Transverse colon (tissue), 4 donors: Measurements from ENCODE around the gene CHURC1. TPM values are rescaled to one million over a fixed set of nuclear protein-coding genes. Genes with fewer than 3 reads are reported as not detected.

Source experiments
- DNase-seq: peaks from one replicate; pipeline ENCODE4 v3.0.0-alpha.2; 2019
- H3K27ac ChIP-seq, 4 donors: fragments of 200-600 bp; sonication (generic); 2 replicates each; pipeline ENCODE4 v1.5.1; 2016 to 2018; ENCODE audit warnings: inconsistent platforms in 4 of 4
- H3K27me3 ChIP-seq: fragments of 200-600 bp; sonication (generic); 2 replicates; pipeline ENCODE4 v1.5.1; 2017; ENCODE audit warnings: inconsistent platforms
- H3K36me3 ChIP-seq, 4 donors: fragments of 200-600 bp; sonication (generic); 2 replicates each; pipeline ENCODE4 v1.5.1; 2017 to 2019; ENCODE audit warnings: inconsistent platforms in 4 of 4
- H3K4me1 ChIP-seq, 4 donors: fragments of 200-600 bp; sonication (generic); 2 replicates each; pipeline ENCODE4 v1.5.1; 2017 to 2020; ENCODE audit warnings: inconsistent platforms in 4 of 4
- H3K4me3 ChIP-seq, 4 donors: fragments of 200-600 bp; sonication (generic); 1 replicate in 1 of 4; 2 replicates in 3 of 4; pipeline versions ENCODE4 v1.5.1 to v1.6.1; 2017 to 2019; ENCODE audit warnings: inconsistent platforms in 4 of 4
- H3K9me3 ChIP-seq, 2 donors: fragments of 200-600 bp; sonication (generic); 2 replicates each; pipeline ENCODE4 v1.5.1; 2017 to 2019; ENCODE audit warnings: inconsistent platforms in 2 of 2
- CTCF ChIP-seq, 5 experiments: fragments of 200-600 bp in 3 of 5; fragments of 450-650 bp in 2 of 5; sonication (generic) in 3 of 5; IDR thresholded peaks; 1 replicate in 2 of 5; 2 replicates in 3 of 5; pipeline ENCODE4 v1.5.1; 2016 to 2017; ENCODE audit warnings: antibody characterized with exemption in 5 of 5, inconsistent platforms in 3 of 5, mild to moderate bottlenecking in 2 of 5, moderate library complexity in 1 of 5
- EP300 ChIP-seq: sonication (generic); formaldehyde crosslinking; IDR thresholded peaks from one replicate; pipeline ENCODE4 v1.6.1; 2017; ENCODE audit warnings: antibody characterized with exemption, low read depth
- POLR2A ChIP-seq: fragments of 450-650 bp; IDR thresholded peaks from one replicate; pipeline ENCODE4 v1.6.1; 2016; ENCODE audit warnings: antibody characterized with exemption, mild to moderate bottlenecking, moderate library complexity
- POLR2AphosphoS5 ChIP-seq, 3 donors: sonication (generic); formaldehyde crosslinking; IDR thresholded peaks; one replicate each; pipeline ENCODE4 v1.6.1; 2016; ENCODE audit warnings: antibody characterized with exemption in 3 of 3
- WGBS, 2 donors: methylation state at CpG; one replicate each; pipeline ENCODE4 v1.1.5; 2018; ENCODE audit warnings: low coverage in 1 of 2; 5-methylcytosine and 5-hydroxymethylcytosine counted together
- in situ Hi-C, 4 donors: fragments of 200-750 bp; cut with MboI; loops; one replicate each; pipeline versions ENCODE4 v1.15.0 to v1.15.1; 2017; ENCODE audit warnings: low sequenced_read_pairs in 3 of 4, low pct_ligation_motif_present in 1 of 4, low pct_unique_long_range_greater_than_20kb in 1 of 4
- intact Hi-C: fragments of 100-400 bp; cut with DNase I; formaldehyde crosslinking; loops from one replicate; pipeline ENCODE4 v1.15.1; 2023; ENCODE audit warnings: low total_unique reads
- total RNA-seq, 4 donors: library from RNA; depleted of rRNA; stranded (reverse); fragments of >200 nt; gene quantifications; one replicate each; pipeline ENCODE4 v1.1.0, GENCODE V29; 2016

CHURC1 gene
- total RNA-seq, 4 donors from 2014 or later = 26.5 to 104 (median 78.6) TPM

DNA sequence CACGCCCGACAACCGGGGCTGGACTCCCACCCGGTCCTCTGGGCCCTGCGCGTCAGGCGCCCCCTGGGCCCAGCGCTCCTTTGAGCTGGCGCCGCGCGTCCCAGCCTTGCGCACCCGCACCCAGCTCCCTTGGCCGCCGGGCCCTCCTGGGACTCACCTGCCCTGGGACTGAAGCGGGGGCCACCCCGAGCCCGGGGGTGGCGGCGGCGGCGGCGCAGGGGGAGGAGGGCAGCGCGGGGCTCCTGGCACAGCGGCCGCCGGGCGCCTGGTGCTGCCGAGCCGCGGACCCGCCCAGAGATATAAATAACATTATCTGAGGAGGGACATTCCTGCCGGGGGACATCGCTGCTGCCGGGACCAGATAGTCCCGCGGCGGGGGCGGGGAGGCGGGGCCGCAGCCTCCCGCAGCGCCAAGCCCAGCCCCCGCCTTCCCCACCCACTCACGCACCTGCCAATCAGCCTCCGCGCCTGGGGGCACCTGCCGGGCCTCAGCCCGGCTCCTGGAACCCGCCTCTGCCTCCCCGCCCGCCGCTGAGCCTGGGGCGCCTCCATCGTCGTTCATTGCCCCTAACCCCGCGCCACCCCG lies 34.5 kb upstream of the CHURC1 start, which contains the start of gene SPTB:
SPTB (minus strand) TSS at position 273 of the 586 bp plus-strand sequence. CDS start 56,813 bp downstream, outside the sequence.
- H3K9me3 ChIP-seq = no peaks in the 10 kb centered on the region
- in situ Hi-C loops (loop anchor here in 1 of 4 donors (25.0 kb wide), 1 partner anchor 217 kb away; no protein-coding TSS in a partner anchor), intact Hi-C loops (no loop called here)
- no peaks in the 10 kb centered on the region for H3K36me3 ChIP-seq
- peak within 1 kb of the TSS; percentile 44 to 73 (median 50) for H3K4me3 ChIP-seq
- WGBS, 2 donors = 1% methylated on average over 22 of the region's 61 CpGs; no CpG with 5 or more reads in 1 of the 2 donors
- peaks cover 76% of the 10 kb centered on the region for H3K27me3 ChIP-seq
- peak; percentile 58 for DNase-seq
- peaks cover 4 to 20% (median 14%) of the 10 kb centered on the region in 4 donors for H3K4me1 ChIP-seq
- peak within 1 kb of the TSS in 2 of 4 donors; percentile 6 to 25 for H3K27ac ChIP-seq
- TF ChIP-seq POLR2A (no peak), CTCF (IDR thresholded peaks at IDR 0.05) (no peak), EP300 (no peak), POLR2AphosphoS5 (IDR thresholded peaks at IDR 0.05) (no peak)

DNA sequence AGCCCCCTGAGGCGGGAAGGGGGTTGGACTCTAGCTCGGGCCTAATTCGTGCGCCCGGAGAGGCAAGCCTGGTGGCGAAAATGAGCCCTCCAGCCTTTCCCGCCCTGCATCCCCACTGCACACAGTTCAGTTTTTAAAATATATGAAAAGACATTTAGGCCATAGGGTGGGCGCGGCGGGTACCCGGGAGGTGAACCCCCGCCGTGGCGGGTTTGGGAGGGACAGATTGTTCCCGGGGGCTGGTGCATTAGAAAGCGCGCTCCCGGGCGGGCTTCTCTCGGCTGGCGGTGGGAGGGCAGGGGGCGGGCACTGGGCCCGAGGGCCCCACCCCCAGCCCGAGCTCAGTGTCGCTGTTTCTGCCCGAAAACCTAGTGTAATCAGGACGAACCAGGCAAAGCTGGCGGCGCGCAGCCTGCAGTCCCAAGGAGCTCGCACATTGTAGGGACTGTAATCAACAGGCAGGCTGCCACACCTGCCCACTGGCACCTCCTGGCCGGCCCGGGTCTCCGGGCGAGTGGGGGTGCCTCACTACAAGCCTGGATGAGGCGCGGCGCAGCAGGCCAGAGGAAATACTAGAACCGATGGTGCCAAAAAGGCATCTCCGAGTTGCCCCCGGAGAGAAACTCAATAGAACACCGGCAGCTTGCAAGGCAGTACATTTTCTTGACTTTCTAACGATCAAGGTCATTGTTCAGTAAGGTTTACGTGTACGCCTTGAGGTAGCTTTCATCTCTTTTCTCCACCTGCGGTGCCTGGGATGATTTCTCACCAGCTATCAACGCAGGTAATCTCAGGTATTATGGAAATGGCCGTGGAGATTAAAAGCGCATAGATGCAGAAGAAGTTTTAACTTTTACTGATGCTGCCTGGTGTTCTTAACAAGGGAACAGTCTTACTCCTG lies 33.8 kb upstream of the CHURC1 start:
- in situ Hi-C loops (loop anchor here in 1 of 4 donors (25.0 kb wide), 1 partner anchor 218 kb away; no protein-coding TSS in a partner anchor), intact Hi-C loops (no loop called here)
- H3K4me1 ChIP-seq = peaks cover 4 to 20% (median 14%) of the 10 kb centered on the region in 4 donors
- TF ChIP-seq POLR2A (no peak), EP300 (no peak), POLR2AphosphoS5 (IDR thresholded peaks at IDR 0.05) (no peak), CTCF (IDR thresholded peaks at IDR 0.05) (peak in 1 of 5 experiments; percentile 5)
- H3K27ac ChIP-seq = peak overlapping the region in 2 of 4 donors; percentile 6 to 25
- peak; percentile 43 for DNase-seq
- H3K9me3 ChIP-seq = no peaks in the 10 kb centered on the region
- no peaks in the 10 kb centered on the region for H3K36me3 ChIP-seq
- 0 to 3% methylated on average over 2 to 42 of the region's 49 CpGs for WGBS, 2 donors
- H3K27me3 ChIP-seq = peaks cover 76% of the 10 kb centered on the region
- peak overlapping the region; percentile 44 to 73 (median 50) for H3K4me3 ChIP-seq

GRCh38 chr14:64885559-64885958 lies 28.7 kb upstream of the CHURC1 start:
- in situ Hi-C loops = loop anchor here in 1 of 4 donors (25.0 kb wide), 1 partner anchor 223 kb away; no protein-coding TSS in a partner anchor
- WGBS, 2 donors = 94 to 95% methylated on average over 2 of the region's 2 CpGs

More at GRCh38 chr14:64885559-64885958, 28.7 kb upstream of the CHURC1 start:
- Histone ChIP-seq H3K4me3 (no peak overlapping the region), H3K27me3 (peaks cover 40% of the 10 kb centered on the region), H3K4me1 (peaks cover 0 to 4% (median 2%) of the 10 kb centered on the region in 4 donors), H3K27ac (no peak overlapping the region), H3K9me3 (no peaks in the 10 kb centered on the region), H3K36me3 (no peaks in the 10 kb centered on the region)
- no peak for DNase-seq
- intact Hi-C loops = no loop called here
- TF ChIP-seq POLR2AphosphoS5 (IDR thresholded peaks at IDR 0.05) (no peak), POLR2A (no peak), CTCF (IDR thresholded peaks at IDR 0.05) (no peak), EP300 (no peak)
